ENCODE results near the gene DAAM2. TPM values are rescaled to one million over a fixed set of nuclear protein-coding genes. Genes with fewer than 3 reads are reported as not detected.

The DAAM2 gene
- total and polyA plus RNA-seq, 2 of the 8 experiments (the other 6 are each of a cell fraction or from before 2014, with no cell fraction given), result 1.5 to 2.9 TPM

DNA sequence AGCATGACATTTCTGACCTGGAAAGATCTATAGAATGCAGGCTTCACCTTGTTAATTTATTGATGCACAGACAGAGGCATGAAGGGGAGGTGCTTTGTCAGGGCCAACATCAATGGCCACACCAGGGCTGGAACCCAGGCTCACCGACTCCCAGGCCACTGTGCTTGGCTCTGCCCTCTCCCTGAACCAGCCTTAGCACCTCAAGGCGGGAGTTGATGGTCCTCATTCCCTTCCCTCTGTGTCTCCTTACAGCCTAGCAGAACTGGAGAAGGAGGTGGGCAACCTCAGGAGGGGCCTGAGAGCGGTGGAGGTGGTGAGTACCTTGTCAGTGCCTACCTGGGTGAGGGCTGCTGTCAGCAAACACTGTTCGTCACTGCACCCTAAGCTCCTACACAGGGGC lies 106.4 kb downstream of the DAAM2 start (continued):
- TF ChIP-seq HDAC2 (IDR thresholded peaks at IDR 0.05; ENCODE audit: borderline replicate concordance in 1 of 2, low read depth in 2 of 2, low read length in 2 of 2), result no peak
- no peak for TF ChIP-seq CREB1 (IDR thresholded peaks at IDR 0.05)
